CD14-positive monocyte (primary cell): Measurements from ENCODE around the gene MACROD2. TPM values are rescaled to one million over a fixed set of nuclear protein-coding genes. Genes with fewer than 3 reads are reported as not detected.

Experiments
- DNase-seq, 3 donors: peaks; one replicate each; pipeline ENCODE4 v3.0.0-alpha.2; 2011 to 2022
- H2AFZ ChIP-seq: 2 replicates; pipeline ENCODE4 v1.6.0; 2012; ENCODE audit warnings: mild to moderate bottlenecking, low read depth, low read length, inconsistent platforms; ENCODE audit not compliant: insufficient read depth, poor library complexity, severe bottlenecking
- H3K27ac ChIP-seq, 2 donors: 1 replicate in 1 of 2; 2 replicates in 1 of 2; pipeline ENCODE4 v1.5.1; 2012 to 2013; ENCODE audit warnings: low read length in 2 of 2, control low read depth in 1 of 2, inconsistent platforms in 1 of 2, low read depth in 1 of 2, mild to moderate bottlenecking in 1 of 2
- H3K27me3 ChIP-seq, 2 donors: one replicate each; pipeline versions ENCODE4 v1.6.0 to v1.6.1; 2011 to 2013; ENCODE audit warnings: low read length in 2 of 2; ENCODE audit not compliant: control insufficient read depth in 2 of 2, insufficient read depth in 2 of 2
- H3K36me3 ChIP-seq, 2 donors: replicated peaks in 1 of 2; 1 replicate in 1 of 2; 2 replicates in 1 of 2; pipeline versions ENCODE4 v1.5.1 to v1.6.1; 2012 to 2013; ENCODE audit warnings: low read length in 2 of 2, control low read depth in 1 of 2, inconsistent platforms in 1 of 2, mild to moderate bottlenecking in 1 of 2; ENCODE audit not compliant: insufficient read depth in 2 of 2, control insufficient read depth in 1 of 2
- H3K4me1 ChIP-seq, 2 donors: 1 replicate in 1 of 2; 2 replicates in 1 of 2; pipeline versions ENCODE4 v1.5.1 to v1.6.1; 2012 to 2013; ENCODE audit warnings: low read length in 2 of 2, control low read depth in 1 of 2, inconsistent platforms in 1 of 2, mild to moderate bottlenecking in 1 of 2, moderate library complexity in 1 of 2; ENCODE audit not compliant: insufficient read depth in 2 of 2, control insufficient read depth in 1 of 2
- H3K4me2 ChIP-seq: replicated peaks from 2 replicates; pipeline ENCODE3; 2012; ENCODE audit warnings: low read length, moderate library complexity, mild to moderate bottlenecking; ENCODE audit not compliant: poor library complexity, severe bottlenecking; ENCODE audit errors: extremely low read depth
- H3K4me3 ChIP-seq, 3 experiments: fragments of 200-600 bp in 1 of 3; sonication (generic) in 1 of 3; replicated peaks in 1 of 3; 1 replicate in 2 of 3; 2 replicates in 1 of 3; pipeline ENCODE4 v1.5.1; 2011 to 2013; ENCODE audit warnings: low read length in 3 of 3, mild to moderate bottlenecking in 3 of 3, control low read depth in 2 of 3, low read depth in 2 of 3, inconsistent platforms in 1 of 3, moderate library complexity in 1 of 3
- H3K79me2 ChIP-seq: 2 replicates; pipeline ENCODE4 v1.6.0; 2012; ENCODE audit warnings: mild to moderate bottlenecking, control low read depth, inconsistent platforms, low read length, moderate library complexity; ENCODE audit not compliant: insufficient read depth
- H3K9ac ChIP-seq: 2 replicates; pipeline ENCODE4 v1.6.0; 2017; ENCODE audit warnings: low read length, mild to moderate bottlenecking; ENCODE audit not compliant: insufficient read depth, poor library complexity, severe bottlenecking
- H3K9me3 ChIP-seq, 2 donors: replicated peaks in 1 of 2; 1 replicate in 1 of 2; 2 replicates in 1 of 2; pipeline versions ENCODE4 v1.5.1 to v1.6.1; 2012 to 2013; ENCODE audit warnings: low read length in 2 of 2, control low read depth in 1 of 2; ENCODE audit not compliant: control insufficient read depth in 1 of 2, insufficient read depth in 1 of 2
- H4K20me1 ChIP-seq: 2 replicates; pipeline ENCODE4 v1.6.0; 2012; ENCODE audit warnings: mild to moderate bottlenecking, low read length, control low read depth, moderate library complexity; ENCODE audit not compliant: insufficient read depth
- H3K27ac Mint-ChIP-seq, 7 donors: one replicate each; pipeline ENCODE4 v1.8.0; 2020; ENCODE audit warnings: mild to moderate bottlenecking in 7 of 7, mixed read lengths in 7 of 7, moderate library complexity in 6 of 7, inconsistent platforms in 2 of 7
- H3K27me3 Mint-ChIP-seq, 3 donors: one replicate each; pipeline ENCODE4 v1.8.0; 2021 to 2022; ENCODE audit warnings: low read depth in 3 of 3, mild to moderate bottlenecking in 3 of 3, mixed read lengths in 3 of 3, moderate library complexity in 3 of 3, inconsistent platforms in 1 of 3
- H3K36me3 Mint-ChIP-seq, 2 donors: one replicate each; pipeline ENCODE4 v1.8.0; 2020; ENCODE audit warnings: mixed read lengths in 2 of 2, inconsistent platforms in 1 of 2, mild to moderate bottlenecking in 1 of 2
- H3K4me1 Mint-ChIP-seq: one replicate; pipeline ENCODE4 v1.8.0; 2020; ENCODE audit warnings: mild to moderate bottlenecking, mixed read lengths
- H3K4me3 Mint-ChIP-seq, 2 donors: one replicate each; pipeline ENCODE4 v1.8.0; 2020; ENCODE audit warnings: mild to moderate bottlenecking in 2 of 2, mixed read lengths in 2 of 2, moderate library complexity in 1 of 2
- H3K9me3 Mint-ChIP-seq, 7 donors: one replicate each; pipeline ENCODE4 v1.8.0; 2020 to 2022; ENCODE audit warnings: mixed read lengths in 7 of 7, mild to moderate bottlenecking in 6 of 7, moderate library complexity in 6 of 7, inconsistent platforms in 2 of 7
- CTCF ChIP-seq: fragments of 200-600 bp; IDR thresholded peaks from one replicate; pipeline ENCODE4 v1.8.0; 2022; ENCODE audit warnings: antibody characterized with exemption, mild to moderate bottlenecking
- WGBS: methylation state at CpG from one replicate; pipeline ENCODE4 v1.1.5; 2013; ENCODE audit warnings: missing lambda C conversion rate; ENCODE audit not compliant: insufficient coverage; 5-methylcytosine and 5-hydroxymethylcytosine counted together
- intact Hi-C, 2 donors: fragments of 100-400 bp; cut with micrococcal nuclease; formaldehyde crosslinking; loops; one replicate each; pipeline versions ENCODE4 v1.15.0 to v1.15.1; 2023
- polyA plus RNA-seq, 3 donors: library from polyadenylated mRNA; depleted of rRNA in 1 of 3; unstranded in 2 of 3; stranded (reverse) in 1 of 3; fragments of 300-500 nt in 2 of 3; fragments of >200 nt in 1 of 3; fragmentation: Illumina TruSeq in 2 of 3; gene quantifications; 1 replicate in 2 of 3; 2 replicates in 1 of 3; pipeline ENCODE4 v1.2.3, GENCODE V29; 2012 to 2021

MACROD2 gene
- polyA plus RNA-seq, 3 donors = 0.23 TPM; not detected in 2

- Histone ChIP-seq H3K9me3 (peaks cover 0 to 3% of the 10 kb centered on the region in 2 donors), H3K27me3 (no peaks in the 10 kb centered on the region), H2AFZ (no peak overlapping the region), H3K9ac (no peak overlapping the region), H4K20me1 (no peaks in the 10 kb centered on the region), H3K4me1 (no peaks in the 10 kb centered on the region), H3K79me2 (no peaks in the 10 kb centered on the region), H3K4me3 (no peak overlapping the region), H3K27ac (no peak overlapping the region), H3K4me2 (no peak overlapping the region), H3K36me3 (no peaks in the 10 kb centered on the region)
- Mint-ChIP-seq H3K9me3 (peaks cover 0 to 12% (median 3%) of the 10 kb centered on the region in 7 donors), H3K4me3 (no peak overlapping the region), H3K4me1 (no peaks in the 10 kb centered on the region), H3K36me3 (no peaks in the 10 kb centered on the region), H3K27ac (no peak overlapping the region), H3K27me3 (peaks cover 0 to 1% (median 0%) of the 10 kb centered on the region in 3 donors)
- intact Hi-C loops = no loop called here
- no CpG with 5 or more reads among the region's 2 CpGs for WGBS
- no peak for TF ChIP-seq CTCF
- no peak for DNase-seq
Observed at GRCh38 chr20:14790190-14790589, 794.9 kb downstream of the MACROD2 start.

- Histone ChIP-seq H4K20me1 (no peaks in the 10 kb centered on the region), H3K27me3 (no peaks in the 10 kb centered on the region), H3K36me3 (no peaks in the 10 kb centered on the region), H3K27ac (no peak overlapping the region), H3K9me3 (peaks cover 0 to 3% of the 10 kb centered on the region in 2 donors), H3K4me1 (no peaks in the 10 kb centered on the region), H3K4me3 (no peak overlapping the region), H2AFZ (no peak overlapping the region), H3K4me2 (no peak overlapping the region), H3K9ac (no peak overlapping the region), H3K79me2 (no peaks in the 10 kb centered on the region)
- intact Hi-C loops = no loop called here
- Mint-ChIP-seq H3K27ac (no peak overlapping the region), H3K4me1 (no peaks in the 10 kb centered on the region), H3K9me3 (peaks cover 0 to 7% (median 3%) of the 10 kb centered on the region in 7 donors), H3K4me3 (no peak overlapping the region), H3K36me3 (no peaks in the 10 kb centered on the region), H3K27me3 (peaks cover 0 to under 1% (median 0%) of the 10 kb centered on the region in 3 donors)
- WGBS = 77% methylated on average over 6 of the region's 10 CpGs
- no peak for TF ChIP-seq CTCF
- no peak for DNase-seq
Observed at GRCh38 chr20:14790771-14791620, 795.7 kb downstream of the MACROD2 start.
